ENCODE results near the gene LTB4R2.

Gene LTB4R2

DNA sequence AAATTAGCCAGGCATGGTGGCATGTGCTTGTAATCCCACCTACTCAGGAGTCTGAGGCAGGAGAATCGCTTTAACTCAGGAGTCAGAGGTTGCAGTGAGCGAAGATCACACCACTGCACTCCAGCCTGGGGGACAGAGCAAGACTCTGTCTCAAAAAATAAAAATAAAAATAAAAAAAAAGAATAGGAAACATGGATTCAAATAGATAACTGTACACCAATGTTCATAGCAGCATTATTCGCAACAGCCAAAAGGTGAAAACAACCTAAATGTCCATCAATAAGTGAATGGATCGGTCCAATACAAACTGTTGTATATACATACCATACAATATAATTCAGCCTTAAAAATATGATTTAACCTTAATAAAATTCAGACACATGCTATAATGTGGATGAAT lies 32.9 kb downstream of the LTB4R2 start:
- H3K4me3 ChIP-seq (replicated peaks; ENCODE audit: low read depth, low read length) = no peak overlapping the region
- DNase-seq (ENCODE audit: low read depth) = no peak
- TF ChIP-seq CTCF (IDR thresholded peaks at IDR 0.05; ENCODE audit: low read length, missing control alignments) = no peak

DNA sequence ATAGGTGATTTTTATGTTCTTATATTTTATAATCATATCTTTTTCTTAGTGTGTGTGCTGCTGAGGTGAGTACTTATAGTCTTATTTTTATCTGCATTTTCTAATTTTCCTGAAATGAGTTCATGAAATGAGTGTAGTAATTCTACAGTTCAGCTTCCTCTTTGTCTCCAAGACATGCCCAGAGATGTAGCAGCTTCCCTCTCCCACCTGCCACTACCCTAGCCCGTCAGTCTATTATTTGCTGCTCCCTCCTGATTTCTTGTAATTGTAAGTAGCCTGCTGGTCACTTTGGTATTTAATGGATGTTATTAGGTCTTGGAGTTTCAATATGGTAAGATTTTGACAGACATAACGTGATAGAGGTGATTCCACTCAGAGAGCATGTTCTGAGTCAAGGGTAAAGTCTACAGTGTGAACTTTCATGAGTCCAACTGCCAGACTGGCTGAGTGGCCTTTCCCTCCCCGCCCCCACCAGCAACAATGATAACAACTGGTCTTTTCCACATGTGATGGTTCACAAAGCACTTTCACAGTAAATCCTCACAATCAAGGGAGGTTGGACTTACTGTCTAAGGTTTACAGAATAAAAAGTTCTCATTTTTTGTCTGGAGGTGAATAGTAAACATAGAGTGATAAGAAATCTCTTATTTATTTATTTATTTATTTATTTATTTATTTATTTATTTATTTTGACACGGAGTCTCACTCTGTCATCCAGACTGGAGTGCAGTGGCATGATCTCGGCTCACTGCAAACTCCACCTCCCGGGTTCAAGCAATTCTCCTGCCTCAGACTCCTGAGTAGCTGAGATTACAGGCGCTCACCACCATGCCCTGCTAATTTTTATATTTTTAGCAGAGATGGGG lies 34.1 kb downstream of the LTB4R2 start:
- no peak for TF ChIP-seq CTCF (IDR thresholded peaks at IDR 0.05; ENCODE audit: low read length, missing control alignments)
- no peak overlapping the region for H3K4me3 ChIP-seq (replicated peaks; ENCODE audit: low read depth, low read length)
- no peak for DNase-seq (ENCODE audit: low read depth)

DNA sequence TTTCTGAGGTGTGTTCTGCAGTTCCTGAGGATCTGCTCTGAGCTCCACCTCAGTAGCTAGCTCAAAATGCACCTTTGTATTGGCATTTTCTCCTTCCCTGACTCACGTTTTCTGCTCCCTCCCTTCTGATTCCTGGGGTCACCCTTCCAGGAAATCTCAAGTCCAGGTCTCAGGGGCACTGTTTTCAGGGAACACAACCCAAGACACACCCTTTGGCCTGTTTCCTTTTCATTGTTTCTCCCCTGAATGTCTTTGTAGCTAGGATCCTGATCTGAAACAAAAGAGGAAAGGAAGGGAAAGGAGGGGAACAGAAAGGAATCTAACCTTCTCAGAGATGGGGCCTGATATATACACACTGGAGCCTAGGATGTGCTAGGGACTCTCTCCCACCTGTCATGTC lies 37.2 kb downstream of the LTB4R2 start:
- no peak for DNase-seq (ENCODE audit: low read depth)
- no peak for TF ChIP-seq CTCF (IDR thresholded peaks at IDR 0.05; ENCODE audit: low read length, missing control alignments)

DNA sequence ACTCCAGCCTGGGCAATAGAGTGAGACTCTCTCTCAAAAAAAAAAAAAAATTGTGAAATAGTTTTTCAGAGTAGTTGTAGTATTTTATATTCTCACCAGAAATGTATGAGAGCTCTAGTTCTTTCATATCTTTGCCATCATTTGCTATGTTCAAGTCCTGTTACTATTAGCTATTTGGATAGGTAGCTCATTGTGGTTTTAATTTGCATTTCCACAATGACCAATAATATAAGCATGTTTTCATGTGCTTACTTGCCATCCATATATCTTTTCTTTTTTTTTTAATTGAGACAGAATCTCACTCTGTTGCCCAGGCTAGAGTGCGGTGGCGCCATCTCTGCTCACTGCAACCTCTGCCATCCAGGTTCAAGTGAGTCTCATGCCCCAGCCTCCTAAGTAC lies 38.2 kb downstream of the LTB4R2 start:
- no peak overlapping the region for H3K4me3 ChIP-seq (replicated peaks; ENCODE audit: low read depth, low read length)
- no peak for DNase-seq (ENCODE audit: low read depth)
- TF ChIP-seq CTCF (IDR thresholded peaks at IDR 0.05; ENCODE audit: low read length, missing control alignments) = no peak

More for the DNA sequence above, 37.2 kb downstream of the LTB4R2 start:
- no peak overlapping the region for H3K4me3 ChIP-seq (replicated peaks; ENCODE audit: low read depth, low read length)

- no peak for TF ChIP-seq CTCF (IDR thresholded peaks at IDR 0.05; ENCODE audit: low read length, missing control alignments)
- no peak overlapping the region for H3K4me3 ChIP-seq (replicated peaks; ENCODE audit: low read depth, low read length)
- DNase-seq (ENCODE audit: low read depth) = no peak
Measured at GRCh38 chr14:24349742-24350141, 39.8 kb downstream of the LTB4R2 start.

- no peak overlapping the region for H3K4me3 ChIP-seq (replicated peaks; ENCODE audit: low read depth, low read length)
- TF ChIP-seq CTCF (IDR thresholded peaks at IDR 0.05; ENCODE audit: low read length, missing control alignments) = no peak
- peak; percentile 41 for DNase-seq (ENCODE audit: low read depth)
Measured at GRCh38 chr14:24351517-24351916, 41.6 kb downstream of the LTB4R2 start.
